Endothelial cell of umbilical vein (primary cell): ENCODE measurements around the gene SRGAP3. TPM values are rescaled to one million over a fixed set of nuclear protein-coding genes. Genes with fewer than 3 reads are reported as not detected.

ENCODE experiments used
- BruUV-seq: library from RNA; stranded (reverse); fragments of 400-500 nt; replicated peaks from 2 replicates; lab custom pipeline; 2021; lab: Mats Ljungman, UMichigan
- CTCF ChIA-PET: fragments of 300-600, 350-600 bp; sonication (Branson Sonifier 250); formaldehyde crosslinking; loops from one replicate; lab custom pipeline; 2021; ENCODE audit warnings: antibody characterized with exemption, inconsistent platforms; lab: Charles Lee
- POLR2A ChIA-PET: fragments of 300-600, 350-600 bp; sonication (Branson Sonifier 250); formaldehyde crosslinking; loops from one replicate; lab custom pipeline; 2021; ENCODE audit warnings: antibody characterized with exemption, inconsistent platforms; lab: Charles Lee
- DNase-seq: peaks from one replicate; pipeline ENCODE4 v3.0.0-alpha.2; 2011; ENCODE audit warnings: low read depth, low spot score
- FAIRE-seq: peaks from 2 replicates; lab custom pipeline; 2011; peaks lifted over from hg19 to GRCh38; lab: Jason Lieb, UNC
- H2AFZ ChIP-seq: 2 replicates; pipeline ENCODE4 v1.6.0; 2012; ENCODE audit warnings: low read depth, low read length, control low read depth, inconsistent platforms
- H3K27ac ChIP-seq: 2 replicates; pipeline ENCODE4 v1.5.1; 2011; ENCODE audit warnings: low read depth, mild to moderate bottlenecking, control low read depth, low read length, moderate library complexity; ENCODE audit not compliant: insufficient read depth
- H3K27me3 ChIP-seq, 2 experiments: 2 replicates each; pipeline versions ENCODE4 v1.6.0 to v1.6.1; 2011; ENCODE audit warnings: low read length in 2 of 2, mixed read lengths in 1 of 2; ENCODE audit not compliant: control insufficient read depth in 2 of 2, insufficient read depth in 2 of 2
- H3K36me3 ChIP-seq, 2 experiments: 2 replicates in 1 of 2; 3 replicates in 1 of 2; pipeline ENCODE4 v1.5.1; 2011; ENCODE audit warnings: low read length in 2 of 2, mild to moderate bottlenecking in 1 of 2, moderate library complexity in 1 of 2; ENCODE audit not compliant: control insufficient read depth in 2 of 2, insufficient read depth in 2 of 2; ENCODE audit errors: extremely low read depth in 1 of 2
- H3K4me1 ChIP-seq: 3 replicates; pipeline ENCODE4 v1.5.1; 2011; ENCODE audit warnings: mild to moderate bottlenecking, low read length; ENCODE audit not compliant: control insufficient read depth, insufficient read depth; ENCODE audit errors: extremely low read depth
- H3K4me2 ChIP-seq: 2 replicates; pipeline ENCODE4 v1.6.1; 2011; ENCODE audit warnings: low read length, control low read depth, mixed read lengths; ENCODE audit not compliant: insufficient read depth
- H3K4me3 ChIP-seq, 3 experiments: fragments of 200-600 bp in 1 of 3; sonication (generic), shearing (Covaris generic) in 1 of 3; replicated peaks in 1 of 3; 2 replicates each; pipeline ENCODE4 v1.5.1; 2011 to 2016; ENCODE audit warnings: control low read depth in 3 of 3, low read length in 3 of 3, mild to moderate bottlenecking in 2 of 3, inconsistent platforms in 1 of 3, low read depth in 1 of 3, moderate library complexity in 1 of 3; ENCODE audit not compliant: insufficient read depth in 1 of 3
- H3K79me2 ChIP-seq: 2 replicates; pipeline ENCODE4 v1.6.0; 2012; ENCODE audit warnings: low read length, inconsistent platforms; ENCODE audit not compliant: control insufficient read depth, insufficient read depth
- H3K9ac ChIP-seq: replicated peaks from 2 replicates; pipeline ENCODE3; 2011; ENCODE audit warnings: low read length, control low read depth; ENCODE audit not compliant: insufficient read depth; ENCODE audit errors: extremely low read depth
- H3K9me1 ChIP-seq: replicated peaks from 3 replicates; pipeline ENCODE4 v1.6.0; 2011; ENCODE audit warnings: mild to moderate bottlenecking, low read length; ENCODE audit not compliant: control insufficient read depth, insufficient read depth; ENCODE audit errors: extremely low read depth
- H3K9me3 ChIP-seq: replicated peaks from 2 replicates; pipeline ENCODE4 v1.5.1; 2012; ENCODE audit warnings: low read length, inconsistent platforms; ENCODE audit not compliant: control insufficient read depth, insufficient read depth
- H4K20me1 ChIP-seq: replicated peaks from 2 replicates; pipeline ENCODE3; 2011; ENCODE audit warnings: mild to moderate bottlenecking, low read length; ENCODE audit not compliant: control insufficient read depth, insufficient read depth; ENCODE audit errors: extremely low read depth
- CTCF ChIP-seq, 2 donors: IDR thresholded peaks; 1 replicate in 1 of 2; 2 replicates in 1 of 2; pipeline ENCODE4 v1.5.1; 2011; ENCODE audit warnings: low read length in 2 of 2, mild to moderate bottlenecking in 2 of 2, moderate library complexity in 2 of 2, control low read depth in 1 of 2, inconsistent platforms in 1 of 2, low read depth in 1 of 2; ENCODE audit not compliant: insufficient read depth in 1 of 2; ENCODE audit errors: extremely low read depth in 1 of 2
- EZH2 ChIP-seq: IDR thresholded peaks from 2 replicates; pipeline ENCODE4 v1.6.1; 2012; ENCODE audit warnings: borderline replicate concordance, low read depth, mild to moderate bottlenecking, moderate library complexity, low read length, inconsistent platforms; ENCODE audit not compliant: severe bottlenecking
- FOS ChIP-seq: IDR thresholded peaks from 2 replicates; pipeline ENCODE4 v1.6.1; 2011; ENCODE audit warnings: mild to moderate bottlenecking, low read length, moderate library complexity, borderline replicate concordance; ENCODE audit not compliant: insufficient read depth
- GATA2 ChIP-seq: IDR thresholded peaks from 2 replicates; pipeline ENCODE4 v1.7.0; 2011; ENCODE audit warnings: low read depth, mild to moderate bottlenecking, moderate library complexity, mixed read lengths, low read length; ENCODE audit not compliant: insufficient read length, insufficient read depth
- JUN ChIP-seq: IDR thresholded peaks from 2 replicates; pipeline ENCODE4 v1.6.1; 2011; ENCODE audit warnings: borderline replicate concordance, low read depth; ENCODE audit not compliant: insufficient read length, insufficient read depth
- MAX ChIP-seq: IDR thresholded peaks from 2 replicates; pipeline ENCODE4 v1.6.1; 2011; ENCODE audit not compliant: insufficient read depth, insufficient read length
- MYC ChIP-seq: IDR thresholded peaks from one replicate; pipeline ENCODE4 v1.6.1; 2011; ENCODE audit warnings: mild to moderate bottlenecking, low read depth, low read length
- POLR2A ChIP-seq: IDR thresholded peaks from 2 replicates; pipeline ENCODE4 v1.6.1; 2012; ENCODE audit warnings: low read depth, mild to moderate bottlenecking, control low read depth, low read length
- POLR2AphosphoS5 ChIP-seq: IDR thresholded peaks from 2 replicates; pipeline ENCODE4 v1.6.1; 2012; ENCODE audit warnings: low read depth, mild to moderate bottlenecking, control low read depth, low read length, moderate library complexity; ENCODE audit not compliant: insufficient read depth
- dilution Hi-C: fragments of 300-500 bp; cut with MboI; formaldehyde crosslinking; loops from one replicate; pipeline ENCODE4 v1.15.0; 2019; ENCODE audit warnings: low sequenced_read_pairs; ENCODE audit not compliant: extremely low pct_ligation_motif_present
- intact Hi-C: fragments of 100-400 bp; cut with micrococcal nuclease; formaldehyde crosslinking; loops from one replicate; pipeline ENCODE4 v1.10.0; 2022
- polyA plus RNA-seq, 4 experiments: library from polyadenylated mRNA; depleted of rRNA in 3 of 4; stranded (reverse) in 3 of 4; unstranded in 1 of 4; fragments of >200 nt; gene quantifications; 2 replicates each; pipeline versions ENCODE4 v1.2.1 to v1.2.3, GENCODE V29; 2011 to 2012; ENCODE audit warnings: missing spikeins in 1 of 4
- total RNA-seq: library from RNA; stranded (reverse); gene quantifications from 2 replicates; pipeline ENCODE4 v1.2.3, GENCODE V29; 2021

SRGAP3 gene
- total and polyA plus RNA-seq, 2 donors (not counting 3 experiments of a cell fraction or from before 2014, with no cell fraction given), result 0.06 TPM; not detected in 1

- no peak for TF ChIP-seq FOS
- TF ChIP-seq GATA2, result no peak
- TF ChIP-seq CTCF (IDR thresholded peaks at IDR 0.05; ENCODE audit: extremely low read depth in 1 of 2, insufficient read depth in 1 of 2, low read depth in 1 of 2, low read length in 2 of 2), result no peak
- no peak for TF ChIP-seq POLR2A
- TF ChIP-seq MYC, result no peak
- no peak for TF ChIP-seq JUN
- no peak for TF ChIP-seq POLR2AphosphoS5
- TF ChIP-seq MAX, result no peak
- TF ChIP-seq EZH2, result no peak
- FAIRE-seq, result no peak
Measured at GRCh38 chr3:9225268-9225667, 24.2 kb downstream of the SRGAP3 start.

More at GRCh38 chr3:9225268-9225667, 24.2 kb downstream of the SRGAP3 start:
- CTCF ChIA-PET, result interaction anchor here (1.3 kb wide), 1 partner anchor 77 kb away, joined by 3 read pairs; no protein-coding TSS in a partner anchor
- H3K4me3 ChIP-seq, result no peak overlapping the region
- no peaks in the 10 kb centered on the region for H3K9me1 ChIP-seq
- no peaks in the 10 kb centered on the region for H3K36me3 ChIP-seq
- DNase-seq, result no peak
- no peaks in the 10 kb centered on the region for H3K27me3 ChIP-seq
- POLR2A ChIA-PET, result no interaction called here
- no peak overlapping the region for H3K27ac ChIP-seq
- H3K79me2 ChIP-seq, result no peaks in the 10 kb centered on the region
- no peaks in the 10 kb centered on the region for H3K9me3 ChIP-seq
- no peak overlapping the region for H2AFZ ChIP-seq
- H3K9ac ChIP-seq, result no peak overlapping the region
- no peaks in the 10 kb centered on the region for H4K20me1 ChIP-seq
- no peaks in the 10 kb centered on the region for H3K4me1 ChIP-seq
- dilution Hi-C loops, result no loop called here
- BruUV-seq, result no TSS peak
- intact Hi-C loops, result no loop called here
- no peak overlapping the region for H3K4me2 ChIP-seq
